Tibial artery (tissue), 4 donors: Measurements from ENCODE around the gene PYGO1.
"Not testable (repeated sequence)": the region's sequence is repeated elsewhere in the genome, so short reads cannot be mapped to it uniquely, and the experiment has no call there.

Source experiments
- DNase-seq, 2 donors: peaks; one replicate each; pipeline ENCODE4 v3.0.0-alpha.2; 2019
- H3K27ac ChIP-seq, 2 donors: fragments of 200-600 bp; sonication (generic) in 1 of 2; 1 replicate in 1 of 2; 2 replicates in 1 of 2; pipeline ENCODE4 v1.5.1; 2018 to 2019; ENCODE audit warnings: mild to moderate bottlenecking in 1 of 2
- H3K27me3 ChIP-seq, 2 donors: fragments of 200-600 bp; sonication (generic) in 1 of 2; one replicate each; pipeline versions ENCODE4 v1.5.1 to v1.6.0; 2016 to 2019
- H3K36me3 ChIP-seq, 3 donors: fragments of 200-600 bp; sonication (generic) in 2 of 3; one replicate each; pipeline ENCODE4 v1.5.1; 2016 to 2019; ENCODE audit warnings: mild to moderate bottlenecking in 2 of 3
- H3K4me1 ChIP-seq, 4 donors: fragments of 200-600 bp; sonication (generic) in 2 of 4; 1 replicate in 3 of 4; 2 replicates in 1 of 4; pipeline ENCODE4 v1.5.1; 2016 to 2019
- H3K4me3 ChIP-seq, 2 donors: fragments of 200-600 bp; sonication (generic) in 1 of 2; 1 replicate in 1 of 2; 2 replicates in 1 of 2; pipeline ENCODE4 v1.5.1; 2018 to 2019; ENCODE audit warnings: mild to moderate bottlenecking in 2 of 2
- H3K9me3 ChIP-seq, 3 donors: fragments of 200-600 bp; sonication (generic) in 1 of 3; one replicate each; pipeline ENCODE4 v1.5.1; 2016 to 2019
- intact Hi-C: fragments of 100-400 bp; cut with DNase I; formaldehyde crosslinking; loops from one replicate; pipeline ENCODE4 v1.15.0; 2023; ENCODE audit warnings: low total_unique reads
- TF ChIP-seq, protein P1 (sequence below), 2 experiments: fragments of 200-600 bp in 1 of 2; fragments of 450-650 bp in 1 of 2; IDR thresholded peaks; one replicate each; pipeline ENCODE4 v1.5.1; 2017 to 2019; ENCODE audit warnings: antibody characterized with exemption in 2 of 2, mild to moderate bottlenecking in 1 of 2, moderate library complexity in 1 of 2

The PYGO1 gene

DNA sequence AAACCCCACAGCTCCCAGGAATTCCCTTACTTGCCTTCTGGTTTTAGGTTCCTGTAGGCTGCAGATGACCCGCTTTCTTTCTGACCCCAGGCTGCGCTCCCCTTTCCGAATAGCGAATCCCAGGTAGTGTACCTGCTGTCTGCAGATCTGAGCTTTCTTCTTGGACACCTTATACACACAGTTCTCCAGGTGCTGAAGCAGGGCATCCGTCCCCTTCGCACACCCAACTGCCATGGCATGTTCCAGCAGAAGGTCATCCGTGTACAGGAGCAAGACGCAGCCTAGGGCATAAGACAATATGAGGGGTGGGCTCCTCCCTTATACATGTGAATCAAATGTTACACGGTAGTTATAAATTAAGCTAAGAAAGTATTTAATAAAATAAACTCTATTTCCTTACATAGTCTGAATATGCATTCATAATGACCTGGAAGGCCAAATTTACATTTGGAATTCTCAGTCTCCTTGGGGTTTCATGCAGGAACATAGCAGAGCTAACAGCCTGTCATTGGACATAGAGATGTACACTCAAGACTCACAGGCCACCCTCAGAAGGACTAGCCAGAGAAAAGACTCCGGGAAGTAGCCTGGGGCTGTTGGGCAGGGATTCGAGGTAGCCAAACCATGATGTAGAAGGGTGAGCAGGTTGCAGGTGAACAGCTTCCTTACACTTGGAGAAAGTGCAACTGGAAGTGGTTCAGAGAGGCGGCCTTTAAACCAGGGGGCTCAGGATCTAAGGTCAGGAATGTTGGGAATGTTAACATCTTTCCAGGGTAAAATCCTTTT lies 72.0 kb downstream of the PYGO1 start:
- Histone ChIP-seq H3K27ac (no peak overlapping the region), H3K4me3 (no peak overlapping the region), H3K4me1 (no peaks in the 10 kb centered on the region), H3K9me3 (no peaks in the 10 kb centered on the region), H3K27me3 (no peaks in the 10 kb centered on the region), H3K36me3 (no peaks in the 10 kb centered on the region)
- TF ChIP-seq, protein P1, sequence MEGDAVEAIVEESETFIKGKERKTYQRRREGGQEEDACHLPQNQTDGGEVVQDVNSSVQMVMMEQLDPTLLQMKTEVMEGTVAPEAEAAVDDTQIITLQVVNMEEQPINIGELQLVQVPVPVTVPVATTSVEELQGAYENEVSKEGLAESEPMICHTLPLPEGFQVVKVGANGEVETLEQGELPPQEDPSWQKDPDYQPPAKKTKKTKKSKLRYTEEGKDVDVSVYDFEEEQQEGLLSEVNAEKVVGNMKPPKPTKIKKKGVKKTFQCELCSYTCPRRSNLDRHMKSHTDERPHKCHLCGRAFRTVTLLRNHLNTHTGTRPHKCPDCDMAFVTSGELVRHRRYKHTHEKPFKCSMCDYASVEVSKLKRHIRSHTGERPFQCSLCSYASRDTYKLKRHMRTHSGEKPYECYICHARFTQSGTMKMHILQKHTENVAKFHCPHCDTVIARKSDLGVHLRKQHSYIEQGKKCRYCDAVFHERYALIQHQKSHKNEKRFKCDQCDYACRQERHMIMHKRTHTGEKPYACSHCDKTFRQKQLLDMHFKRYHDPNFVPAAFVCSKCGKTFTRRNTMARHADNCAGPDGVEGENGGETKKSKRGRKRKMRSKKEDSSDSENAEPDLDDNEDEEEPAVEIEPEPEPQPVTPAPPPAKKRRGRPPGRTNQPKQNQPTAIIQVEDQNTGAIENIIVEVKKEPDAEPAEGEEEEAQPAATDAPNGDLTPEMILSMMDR (IDR thresholded peaks at IDR 0.05): no peak
- DNase-seq: no peak
- intact Hi-C loops: no loop called here

DNA sequence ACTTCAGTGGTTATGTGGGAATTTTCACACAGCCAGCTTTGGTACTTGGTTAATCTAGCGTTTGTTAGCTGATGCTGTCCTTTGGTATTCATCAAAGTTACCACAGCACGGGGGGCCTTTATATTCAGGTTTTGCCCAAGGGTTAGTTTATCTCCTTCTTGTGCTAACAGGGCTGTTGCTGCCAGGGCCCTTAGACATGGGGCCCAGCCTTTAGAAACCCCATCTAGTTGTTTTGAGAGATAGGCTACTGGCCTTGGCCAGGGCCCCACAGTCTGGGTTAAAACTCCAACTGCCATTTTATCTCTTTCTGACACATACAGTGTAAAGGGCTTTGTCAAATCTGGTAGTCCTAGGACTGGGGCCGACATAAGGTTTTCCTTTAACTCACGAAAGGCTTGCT lies 72.7 kb downstream of the PYGO1 start:
- H3K4me1 ChIP-seq: no peaks in the 10 kb centered on the region
- TF ChIP-seq, protein P1 (IDR thresholded peaks at IDR 0.05): no peak
- no peak overlapping the region for H3K27ac ChIP-seq
- H3K27me3 ChIP-seq: no peaks in the 10 kb centered on the region
- intact Hi-C loops: no loop called here
- H3K9me3 ChIP-seq: no peaks in the 10 kb centered on the region
- no peak overlapping the region for H3K4me3 ChIP-seq
- H3K36me3 ChIP-seq: no peaks in the 10 kb centered on the region
- no peak for DNase-seq

DNA sequence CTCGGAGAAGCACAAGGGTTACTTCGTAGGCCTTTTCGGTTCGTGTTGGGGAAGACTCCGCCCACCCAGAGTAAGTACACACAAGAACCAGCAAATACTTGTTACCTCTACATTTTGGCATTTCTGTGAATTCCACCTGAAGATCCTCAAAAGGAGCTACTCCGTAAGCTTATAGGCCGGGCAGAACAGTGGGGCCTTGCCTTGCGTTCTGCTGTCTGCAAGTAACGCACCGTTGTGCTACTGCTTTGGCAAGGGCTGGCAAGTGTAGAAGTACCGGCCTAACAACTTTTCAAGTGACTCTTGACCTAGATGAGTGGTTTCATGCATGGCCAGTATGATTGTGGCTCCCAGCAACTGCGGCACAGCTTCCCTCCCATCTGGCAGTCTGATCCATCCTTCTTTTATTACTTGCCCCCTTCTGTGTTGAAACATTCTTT lies 73.7 kb downstream of the PYGO1 start:
- TF ChIP-seq, protein P1 (IDR thresholded peaks at IDR 0.05): no peak
- DNase-seq: no peak
- Histone ChIP-seq H3K9me3 (no peaks in the 10 kb centered on the region), H3K27ac (no peak overlapping the region), H3K27me3 (no peaks in the 10 kb centered on the region), H3K4me1 (no peaks in the 10 kb centered on the region), H3K4me3 (no peak overlapping the region), H3K36me3 (no peaks in the 10 kb centered on the region)
- intact Hi-C loops: no loop called here

DNA sequence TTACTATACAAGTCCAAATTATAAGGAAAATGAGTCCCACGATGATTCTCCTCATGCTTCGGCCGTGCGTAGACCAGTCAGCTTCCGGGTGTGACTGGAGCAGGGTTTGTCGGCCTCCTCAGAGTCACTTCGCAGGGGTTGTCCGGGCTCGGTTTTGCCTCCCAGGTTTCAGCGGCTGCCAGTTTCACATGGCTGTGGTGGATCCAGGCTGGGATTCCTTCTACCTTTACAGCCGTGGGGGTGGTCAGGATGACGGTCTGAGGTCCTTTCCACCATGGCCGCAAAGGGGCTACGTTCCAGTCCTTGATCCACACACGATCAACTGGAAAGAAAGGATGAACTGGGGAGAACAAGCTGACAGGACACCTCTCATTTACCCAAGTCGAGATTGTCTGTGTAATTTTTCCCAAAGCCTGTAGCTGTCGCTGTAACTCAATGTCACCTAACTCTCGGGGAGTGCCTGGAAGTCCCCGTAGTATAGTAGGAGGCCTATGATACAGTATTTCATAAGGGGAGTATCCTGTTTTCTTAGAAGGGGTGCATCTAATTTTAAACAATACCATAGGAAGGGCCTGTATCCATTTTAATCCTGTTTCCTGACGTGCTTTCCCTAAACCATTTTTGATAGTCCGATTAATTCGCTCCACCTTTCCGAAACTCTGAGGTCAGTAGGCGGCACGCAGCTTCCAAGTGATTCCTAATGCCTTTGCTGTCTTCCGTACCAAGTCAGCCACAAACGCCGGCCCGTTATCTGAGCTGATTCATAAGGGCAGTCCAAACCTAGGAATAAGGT lies 74.3 kb downstream of the PYGO1 start:
- TF ChIP-seq, protein P1 (IDR thresholded peaks at IDR 0.05): peak in 1 of 2 experiments; percentile 15
- DNase-seq, H3K9me3 ChIP-seq, intact Hi-C loops, H3K4me1 ChIP-seq, H3K36me3 ChIP-seq, H3K4me3 ChIP-seq, H3K27me3 ChIP-seq, H3K27ac ChIP-seq: not testable (repeated sequence)

DNA sequence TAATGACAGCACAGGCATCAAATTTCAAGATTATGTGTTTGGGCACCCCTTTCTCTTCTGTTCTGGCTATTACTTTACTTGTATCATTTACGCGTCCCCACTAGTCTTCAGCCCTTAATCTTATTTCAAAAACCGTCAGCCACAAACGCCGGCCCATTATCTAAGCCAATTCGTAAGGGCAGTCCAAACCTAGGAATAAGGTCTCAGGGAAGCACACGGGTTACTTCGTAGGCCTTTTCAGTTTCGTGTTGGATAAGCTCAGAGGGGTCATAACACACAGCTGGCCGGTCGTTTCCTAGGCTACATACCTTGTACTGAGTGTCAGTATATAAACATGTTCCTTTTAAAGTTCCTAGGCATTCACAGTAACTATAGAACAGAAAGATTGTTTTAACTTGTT lies 75.0 kb downstream of the PYGO1 start:
- no peaks in the 10 kb centered on the region for H3K9me3 ChIP-seq
- no peak overlapping the region for H3K27ac ChIP-seq
- TF ChIP-seq, protein P1 (IDR thresholded peaks at IDR 0.05): no peak
- H3K4me3 ChIP-seq: no peak overlapping the region
- H3K36me3 ChIP-seq: no peaks in the 10 kb centered on the region
- no peaks in the 10 kb centered on the region for H3K27me3 ChIP-seq
- no peaks in the 10 kb centered on the region for H3K4me1 ChIP-seq
- DNase-seq: no peak
- intact Hi-C loops: no loop called here
